Inflammatory macrophage (primary cell): ENCODE data around the gene ZNF865.

ENCODE experiments used
- DNase-seq, 2 donors: peaks; one replicate each; pipeline ENCODE4 v3.0.0-alpha.2; 2020 to 2022

Gene ZNF865

GRCh38 chr19:55647732-55648584, 42.5 kb downstream of the ZNF865 start, which contains the start of gene CCDC106:
TSS of gene CCDC106 (plus strand) at chr19:55648212. CDS start at chr19:55649047, 835 bp downstream.
- peak; percentile 49 to 58 for DNase-seq

GRCh38 chr19:55648585-55649267, 43.3 kb downstream of the ZNF865 start:
- DNase-seq, result no peak

GRCh38 chr19:55649268-55650125, 44.0 kb downstream of the ZNF865 start:
- no peak for DNase-seq

GRCh38 chr19:55650126-55650557, 44.7 kb downstream of the ZNF865 start:
- no peak for DNase-seq

GRCh38 chr19:55650602-55651230, 45.3 kb downstream of the ZNF865 start:
- DNase-seq, result no peak

- no peak for DNase-seq
Measured at GRCh38 chr19:55651236-55651635, 45.8 kb downstream of the ZNF865 start.

GRCh38 chr19:55652311-55653128, 47.1 kb downstream of the ZNF865 start:
- DNase-seq, result no peak

- peak; percentile 99 for DNase-seq
Measured at GRCh38 chr19:55653651-55654322, 48.3 kb downstream of the ZNF865 start.

- DNase-seq, result peak; percentile 100
Measured at GRCh38 chr19:55654323-55654867, 48.9 kb downstream of the ZNF865 start.

- peak; percentile 92 to 96 for DNase-seq
Measured at GRCh38 chr19:55654868-55655647, 49.6 kb downstream of the ZNF865 start, which contains the start of gene U2AF2. TSS of gene U2AF2 (plus strand) at chr19:55655035. CDS start at chr19:55655105, 70 bp downstream.

GRCh38 chr19:55655648-55656040, 50.2 kb downstream of the ZNF865 start:
- DNase-seq, result no peak

- DNase-seq, result no peak
Measured at GRCh38 chr19:55656552-55656951, 51.1 kb downstream of the ZNF865 start.

- DNase-seq, result no peak
Measured at GRCh38 chr19:55656988-55657747, 51.7 kb downstream of the ZNF865 start.

GRCh38 chr19:55658846-55659459, 53.5 kb downstream of the ZNF865 start:
- DNase-seq, result no peak

- no peak for DNase-seq
Measured at GRCh38 chr19:55659822-55660221, 54.4 kb downstream of the ZNF865 start.

GRCh38 chr19:55660404-55660803, 55.0 kb downstream of the ZNF865 start:
- no peak for DNase-seq

GRCh38 chr19:55660991-55661390, 55.5 kb downstream of the ZNF865 start:
- no peak for DNase-seq

GRCh38 chr19:55661826-55662225, 56.4 kb downstream of the ZNF865 start:
- no peak for DNase-seq
